HG02870 (cell line): ENCODE data around the gene PPP1R12C.

Source experiments
- ATAC-seq: cut with Tn5 transposase; IDR thresholded peaks from one replicate; pipeline ENCODE4 v1.9.1; 2021; ENCODE audit warnings: mild to moderate bottlenecking, moderate library complexity; ENCODE audit not compliant: unreplicated experiment

PPP1R12C gene

GRCh38 chr19:55046975-55047622 is 70.3 kb downstream of the PPP1R12C start:
- ATAC-seq: no peak

- ATAC-seq: no peak
Observed at GRCh38 chr19:55044771-55045716, 72.4 kb downstream of the PPP1R12C start.

- no peak for ATAC-seq
Observed at GRCh38 chr19:55044286-55044685, 73.2 kb downstream of the PPP1R12C start.

- ATAC-seq: no peak
Observed at GRCh38 chr19:55042688-55043087, 74.7 kb downstream of the PPP1R12C start.

- no peak for ATAC-seq
Observed at GRCh38 chr19:55042344-55042678, 75.1 kb downstream of the PPP1R12C start.

- ATAC-seq: no peak
Observed at GRCh38 chr19:55041627-55042343, 75.7 kb downstream of the PPP1R12C start.

GRCh38 chr19:55041244-55041626 is 76.2 kb downstream of the PPP1R12C start:
- no peak for ATAC-seq
